Thoracic aorta (tissue), 2 donors: Measurements from ENCODE around the gene DCAF15. TPM values are rescaled to one million over a fixed set of nuclear protein-coding genes. Genes with fewer than 3 reads are reported as not detected.
A peak's percentile ranks its signal among the peaks of the same experiment; 100 is the strongest.

ENCODE experiments used
- ATAC-seq: fragments of 150-250 bp; one replicate; pipeline ENCODE4 v1.8.0; 2017; ENCODE audit warnings: low read depth; ENCODE audit not compliant: insufficient number of reproducible peaks, low FRiP score
- DNase-seq: peaks from one replicate; pipeline ENCODE4 v3.0.0-alpha.2; 2020; ENCODE audit warnings: low spot score
- H3K27ac ChIP-seq, 2 donors: fragments of 200-600 bp; sonication (generic); 1 replicate in 1 of 2; 2 replicates in 1 of 2; pipeline ENCODE4 v1.5.1; 2016; ENCODE audit warnings: mild to moderate bottlenecking in 2 of 2, moderate library complexity in 2 of 2
- H3K27me3 ChIP-seq: fragments of 200-600 bp; sonication (generic); replicated peaks from 2 replicates; pipeline ENCODE4 v1.6.0; 2016; ENCODE audit warnings: mild to moderate bottlenecking; ENCODE audit not compliant: insufficient read depth
- H3K36me3 ChIP-seq: fragments of 200-600 bp; sonication (generic); one replicate; pipeline ENCODE4 v1.5.1; 2016
- H3K4me1 ChIP-seq, 2 donors: fragments of 200-600 bp; sonication (generic); 1 replicate in 1 of 2; 2 replicates in 1 of 2; pipeline versions ENCODE4 v1.5.1 to v1.6.0; 2016; ENCODE audit warnings: low read depth in 2 of 2, mild to moderate bottlenecking in 1 of 2; ENCODE audit not compliant: control insufficient read depth in 1 of 2
- H3K4me3 ChIP-seq: fragments of 200-600 bp; sonication (generic); 2 replicates; pipeline ENCODE4 v1.5.1; 2016; ENCODE audit warnings: mild to moderate bottlenecking
- H3K9me3 ChIP-seq: fragments of 200-600 bp; sonication (generic); 2 replicates; pipeline ENCODE4 v1.5.1; 2016
- CTCF ChIP-seq: fragments of 200-600 bp; sonication (generic); IDR thresholded peaks from one replicate; pipeline ENCODE4 v1.5.1; 2019; ENCODE audit warnings: antibody characterized with exemption
- total RNA-seq, 2 donors: library from RNA; depleted of rRNA; stranded (reverse); fragments of >200 nt; gene quantifications; one replicate each; pipeline versions ENCODE4 v1.1.0 to v1.2.3, GENCODE V29; 2016

Gene DCAF15
- total RNA-seq = 10 to 100 TPM; 12.6 to 31.4 TPM

- Histone ChIP-seq H3K36me3 (peaks cover 21% of the 10 kb centered on the region), H3K27me3 (no peaks in the 10 kb centered on the region), H3K4me3 (peak within 1 kb of the TSS; percentile 90), H3K27ac (peak within 1 kb of the TSS; percentile 59 to 79), H3K4me1 (peaks cover 0 to 13% of the 10 kb centered on the region in 2 donors), H3K9me3 (no peaks in the 10 kb centered on the region)
- TF ChIP-seq CTCF = no peak
- DNase-seq (peak; percentile 97), ATAC-seq (peak; percentile 100)
Observed at GRCh38 chr19:13952154-13952930, at the start of gene DCAF15. DCAF15 (plus strand) TSS chr19:13952509; CDS start chr19:13952513, 4 bp downstream.

- TF ChIP-seq CTCF = no peak
- no peaks in the 10 kb centered on the region for H3K36me3 ChIP-seq
- DNase-seq = no peak
- ATAC-seq = no peak
- H3K27ac ChIP-seq = no peak overlapping the region
- no peak overlapping the region for H3K4me3 ChIP-seq
- peaks cover 7 to 16% of the 10 kb centered on the region in 2 donors for H3K4me1 ChIP-seq
- H3K9me3 ChIP-seq = no peaks in the 10 kb centered on the region
- H3K27me3 ChIP-seq = no peaks in the 10 kb centered on the region
Observed at GRCh38 chr19:13902993-13903555, 49.2 kb upstream of the DCAF15 start.

- Histone ChIP-seq H3K27ac (peak within 1 kb of the TSS in 1 of 2 donors; percentile 13), H3K4me1 (peaks cover 7 to 16% of the 10 kb centered on the region in 2 donors), H3K4me3 (peak within 1 kb of the TSS; percentile 78), H3K36me3 (peaks cover 3% of the 10 kb centered on the region), H3K9me3 (no peaks in the 10 kb centered on the region), H3K27me3 (no peaks in the 10 kb centered on the region)
- TF ChIP-seq CTCF = peak; percentile 13
- ATAC-seq (peak; percentile 68), DNase-seq (peak; percentile 61)
Observed at GRCh38 chr19:13905634-13906520, 46.4 kb upstream of the DCAF15 start, which contains the start of the genes BRME1 and CC2D1A. BRME1 (minus strand) TSS chr19:13906117; CDS start chr19:13904892, 1,225 bp downstream. CC2D1A (plus strand) TSS chr19:13906201; CDS start chr19:13906442, 241 bp downstream.

GRCh38 chr19:13906521-13906904 is 45.8 kb upstream of the DCAF15 start:
- no peak for DNase-seq
- Histone ChIP-seq H3K4me3 (peak overlapping the region; percentile 78), H3K4me1 (peaks cover 7 to 16% of the 10 kb centered on the region in 2 donors), H3K36me3 (peaks cover 6% of the 10 kb centered on the region), H3K9me3 (no peaks in the 10 kb centered on the region), H3K27ac (peak overlapping the region in 1 of 2 donors; percentile 13), H3K27me3 (no peaks in the 10 kb centered on the region)
- no peak for TF ChIP-seq CTCF
- no peak for ATAC-seq
